Smooth muscle cell (in vitro differentiated cells): ENCODE measurements around the gene OPHN1. TPM values are rescaled to one million over a fixed set of nuclear protein-coding genes. Genes with fewer than 3 reads are reported as not detected.

Experiments used
- DNase-seq: peaks from one replicate; lab custom pipeline; 2025; ENCODE audit not compliant: unreplicated experiment; lab: John Stamatoyannopoulos, UW
- H2AFZ ChIP-seq: fragments of 200-600 bp; sonication (generic); 2 replicates; pipeline ENCODE4 v1.6.0; 2016; ENCODE audit warnings: antibody characterized with exemption, low read depth, mild to moderate bottlenecking
- H3F3A ChIP-seq: fragments of 200-600 bp; sonication (generic); 2 replicates; pipeline ENCODE4 v1.6.0; 2017; ENCODE audit warnings: antibody characterized with exemption, low read depth
- H3K27ac ChIP-seq: fragments of 200-600 bp; sonication (generic); 2 replicates; pipeline ENCODE4 v1.5.1; 2016; ENCODE audit warnings: low read depth, mild to moderate bottlenecking
- H3K27me3 ChIP-seq: fragments of 200-600 bp; sonication (generic); 2 replicates; pipeline ENCODE4 v1.6.1; 2016; ENCODE audit warnings: low read depth, mild to moderate bottlenecking
- H3K36me3 ChIP-seq: fragments of 200-600 bp; sonication (generic); 2 replicates; pipeline ENCODE4 v1.5.1; 2016; ENCODE audit warnings: low read depth
- H3K4me1 ChIP-seq: fragments of 200-600 bp; sonication (generic); 2 replicates; pipeline ENCODE4 v1.5.1; 2016; ENCODE audit warnings: low read depth
- H3K4me2 ChIP-seq: fragments of 200-600 bp; sonication (generic); 2 replicates; pipeline ENCODE4 v1.6.0; 2016; ENCODE audit warnings: mild to moderate bottlenecking
- H3K4me3 ChIP-seq: fragments of 200-600 bp; sonication (generic); 2 replicates; pipeline ENCODE4 v1.5.1; 2016; ENCODE audit warnings: mild to moderate bottlenecking
- H3K79me2 ChIP-seq: fragments of 200-600 bp; sonication (generic); 2 replicates; pipeline ENCODE4 v1.6.0; 2016; ENCODE audit warnings: low read depth, mild to moderate bottlenecking
- H3K9ac ChIP-seq: fragments of 200-600 bp; sonication (generic); 2 replicates; pipeline ENCODE4 v1.6.0; 2016; ENCODE audit warnings: low read depth
- H3K9me3 ChIP-seq: fragments of 200-600 bp; sonication (generic); replicated peaks from 2 replicates; pipeline ENCODE4 v1.5.1; 2016; ENCODE audit warnings: low read depth
- H4K20me1 ChIP-seq: fragments of 200-600 bp; sonication (generic); 2 replicates; pipeline ENCODE4 v1.6.0; 2016; ENCODE audit warnings: low read depth
- CTCF ChIP-seq: fragments of 200-600 bp; sonication (generic); IDR thresholded peaks from 2 replicates; pipeline ENCODE4 v1.5.1; 2017; ENCODE audit warnings: borderline replicate concordance, mild to moderate bottlenecking, antibody characterized with exemption; ENCODE audit not compliant: insufficient read depth, poor library complexity, severe bottlenecking
- WGBS: methylation state at CpG from one replicate; pipeline ENCODE4 v1.1.7; 2016; ENCODE audit warnings: low lambda C conversion rate; 5-methylcytosine and 5-hydroxymethylcytosine counted together
- polyA plus RNA-seq: library from polyadenylated mRNA; unstranded; fragments of >200 nt; fragmentation: Nextera tagmentation; extraction: Ambion mirVana; gene quantifications from 2 replicates; pipeline ENCODE4 v1.2.1, GENCODE V29; 2016
- total RNA-seq: library from RNA; depleted of rRNA; stranded (reverse); fragments of >200 nt; gene quantifications from 2 replicates; pipeline ENCODE4 v1.2.3, GENCODE V29; 2014

The OPHN1 gene
- total and polyA plus RNA-seq, 2 experiments from 2014 or later = 1.1 to 2.3 TPM

GRCh38 chrX:68121371-68121770 is 311.9 kb downstream of the OPHN1 start:
- no peak for DNase-seq
- no peak for TF ChIP-seq CTCF
- no peaks in the 10 kb centered on the region for H4K20me1 ChIP-seq
- no peaks in the 10 kb centered on the region for H3K27me3 ChIP-seq
- H2AFZ ChIP-seq = no peak overlapping the region
- no peak overlapping the region for H3K27ac ChIP-seq
- no peaks in the 10 kb centered on the region for H3K79me2 ChIP-seq
- no peaks in the 10 kb centered on the region for H3F3A ChIP-seq
- H3K36me3 ChIP-seq = no peaks in the 10 kb centered on the region
- WGBS = 35% methylated on average over 1 of the region's 1 CpG
- H3K9me3 ChIP-seq = no peaks in the 10 kb centered on the region
- no peak overlapping the region for H3K4me2 ChIP-seq
- no peak overlapping the region for H3K9ac ChIP-seq
- no peak overlapping the region for H3K4me3 ChIP-seq
- no peaks in the 10 kb centered on the region for H3K4me1 ChIP-seq

- H2AFZ ChIP-seq = no peak overlapping the region
- no peaks in the 10 kb centered on the region for H3K27me3 ChIP-seq
- no peaks in the 10 kb centered on the region for H3F3A ChIP-seq
- no peak overlapping the region for H3K27ac ChIP-seq
- no peaks in the 10 kb centered on the region for H3K4me1 ChIP-seq
- no peaks in the 10 kb centered on the region for H3K36me3 ChIP-seq
- no peaks in the 10 kb centered on the region for H4K20me1 ChIP-seq
- no peak overlapping the region for H3K4me3 ChIP-seq
- H3K79me2 ChIP-seq = no peaks in the 10 kb centered on the region
- no peak overlapping the region for H3K9ac ChIP-seq
- H3K9me3 ChIP-seq = no peaks in the 10 kb centered on the region
- H3K4me2 ChIP-seq = no peak overlapping the region
- DNase-seq = no peak
- no peak for TF ChIP-seq CTCF
These were observed 317.9 kb downstream of the OPHN1 start for GRCh38 chrX:68115371-68115770.

GRCh38 chrX:68114573-68115129 is 318.6 kb downstream of the OPHN1 start:
- H3K4me1 ChIP-seq = no peaks in the 10 kb centered on the region
- H3F3A ChIP-seq = no peaks in the 10 kb centered on the region
- no peak overlapping the region for H3K9ac ChIP-seq
- DNase-seq = no peak
- 76% methylated on average over 4 of the region's 4 CpGs for WGBS
- H3K27me3 ChIP-seq = no peaks in the 10 kb centered on the region
- no peaks in the 10 kb centered on the region for H3K79me2 ChIP-seq
- no peaks in the 10 kb centered on the region for H3K36me3 ChIP-seq
- H3K4me3 ChIP-seq = no peak overlapping the region
- no peak overlapping the region for H3K4me2 ChIP-seq
- H4K20me1 ChIP-seq = no peaks in the 10 kb centered on the region
- no peak overlapping the region for H3K27ac ChIP-seq
- no peak overlapping the region for H2AFZ ChIP-seq
- H3K9me3 ChIP-seq = no peaks in the 10 kb centered on the region
- TF ChIP-seq CTCF = no peak

- 77% methylated on average over 5 of the region's 5 CpGs for WGBS
- H3K4me3 ChIP-seq = no peak overlapping the region
These were observed 319.3 kb downstream of the OPHN1 start for GRCh38 chrX:68113837-68114572.

More at GRCh38 chrX:68113837-68114572, 319.3 kb downstream of the OPHN1 start:
- H3F3A ChIP-seq = no peaks in the 10 kb centered on the region
- no peak overlapping the region for H3K9ac ChIP-seq
- DNase-seq = no peak
- H3K4me2 ChIP-seq = no peak overlapping the region
- no peak overlapping the region for H2AFZ ChIP-seq
- TF ChIP-seq CTCF = no peak
- no peaks in the 10 kb centered on the region for H3K36me3 ChIP-seq
- no peaks in the 10 kb centered on the region for H3K4me1 ChIP-seq
- no peaks in the 10 kb centered on the region for H4K20me1 ChIP-seq
- H3K27ac ChIP-seq = no peak overlapping the region
- no peaks in the 10 kb centered on the region for H3K27me3 ChIP-seq
- no peaks in the 10 kb centered on the region for H3K79me2 ChIP-seq
- no peaks in the 10 kb centered on the region for H3K9me3 ChIP-seq
